Suprapubic skin (tissue), 4 donors: ENCODE data around the gene SCGB3A1. TPM values are rescaled to one million over a fixed set of nuclear protein-coding genes. Genes with fewer than 3 reads are reported as not detected.

Experiments used
- DNase-seq, 2 donors: peaks; one replicate each; pipeline ENCODE4 v3.0.0-alpha.2; 2019; ENCODE audit warnings: low spot score in 2 of 2
- H3K27ac ChIP-seq: fragments of 200-600 bp; sonication (generic); one replicate; pipeline ENCODE4 v1.5.1; 2019
- H3K27me3 ChIP-seq: fragments of 200-600 bp; sonication (generic); one replicate; pipeline ENCODE4 v1.5.1; 2019
- H3K36me3 ChIP-seq: fragments of 200-600 bp; sonication (generic); one replicate; pipeline ENCODE4 v1.5.1; 2019
- H3K4me1 ChIP-seq: fragments of 200-600 bp; sonication (generic); one replicate; pipeline ENCODE4 v1.5.1; 2019
- H3K4me3 ChIP-seq: fragments of 200-600 bp; sonication (generic); one replicate; pipeline ENCODE4 v1.5.1; 2019; ENCODE audit warnings: mild to moderate bottlenecking
- H3K9me3 ChIP-seq: fragments of 200-600 bp; sonication (generic); one replicate; pipeline ENCODE4 v1.5.1; 2019
- CTCF ChIP-seq, 2 donors: fragments of 200-600 bp in 1 of 2; fragments of 450-650 bp in 1 of 2; sonication (generic) in 1 of 2; IDR thresholded peaks; one replicate each; pipeline ENCODE4 v1.5.1; 2016 to 2019; ENCODE audit warnings: antibody characterized with exemption in 2 of 2, mild to moderate bottlenecking in 1 of 2, moderate library complexity in 1 of 2
- EP300 ChIP-seq: sonication (generic); formaldehyde crosslinking; IDR thresholded peaks from one replicate; pipeline ENCODE4 v1.6.1; 2017; ENCODE audit warnings: antibody characterized with exemption
- POLR2A ChIP-seq, 2 donors: fragments of 450-650 bp; IDR thresholded peaks; one replicate each; pipeline ENCODE4 v1.6.1; 2017; ENCODE audit warnings: antibody characterized with exemption in 2 of 2, mild to moderate bottlenecking in 2 of 2, moderate library complexity in 2 of 2
- POLR2AphosphoS5 ChIP-seq, 3 donors: sonication (generic); formaldehyde crosslinking; IDR thresholded peaks; one replicate each; pipeline ENCODE4 v1.6.1; 2017; ENCODE audit warnings: antibody characterized with exemption in 3 of 3
- WGBS: methylation state at CpG from one replicate; pipeline ENCODE4 v1.1.5; 2018; 5-methylcytosine and 5-hydroxymethylcytosine counted together
- total RNA-seq, 4 donors: library from RNA; depleted of rRNA; stranded (reverse); fragments of >200 nt; gene quantifications; one replicate each; pipeline ENCODE4 v1.1.0, GENCODE V29; 2016

The SCGB3A1 gene
- total RNA-seq, 4 donors from 2014 or later, result 2.2 to 7.8 (median 4.1) TPM; not detected in 1

GRCh38 chr5:180607861-180608571 lies 16.7 kb upstream of the SCGB3A1 start:
- no peaks in the 10 kb centered on the region for H3K9me3 ChIP-seq
- no peak for DNase-seq
- no peak overlapping the region for H3K27ac ChIP-seq
- no peaks in the 10 kb centered on the region for H3K36me3 ChIP-seq
- no peak for TF ChIP-seq CTCF (IDR thresholded peaks at IDR 0.05)
- no peak for TF ChIP-seq POLR2A (IDR thresholded peaks at IDR 0.05)
- peaks cover 9% of the 10 kb centered on the region for H3K27me3 ChIP-seq
- H3K4me1 ChIP-seq, result no peaks in the 10 kb centered on the region
- H3K4me3 ChIP-seq, result no peak overlapping the region
- WGBS, result 60% methylated on average over 18 of the region's 18 CpGs

- no peaks in the 10 kb centered on the region for H3K36me3 ChIP-seq
- H3K4me1 ChIP-seq, result no peaks in the 10 kb centered on the region
These were observed 15.0 kb upstream of the SCGB3A1 start for GRCh38 chr5:180606215-180606785.

DNA sequence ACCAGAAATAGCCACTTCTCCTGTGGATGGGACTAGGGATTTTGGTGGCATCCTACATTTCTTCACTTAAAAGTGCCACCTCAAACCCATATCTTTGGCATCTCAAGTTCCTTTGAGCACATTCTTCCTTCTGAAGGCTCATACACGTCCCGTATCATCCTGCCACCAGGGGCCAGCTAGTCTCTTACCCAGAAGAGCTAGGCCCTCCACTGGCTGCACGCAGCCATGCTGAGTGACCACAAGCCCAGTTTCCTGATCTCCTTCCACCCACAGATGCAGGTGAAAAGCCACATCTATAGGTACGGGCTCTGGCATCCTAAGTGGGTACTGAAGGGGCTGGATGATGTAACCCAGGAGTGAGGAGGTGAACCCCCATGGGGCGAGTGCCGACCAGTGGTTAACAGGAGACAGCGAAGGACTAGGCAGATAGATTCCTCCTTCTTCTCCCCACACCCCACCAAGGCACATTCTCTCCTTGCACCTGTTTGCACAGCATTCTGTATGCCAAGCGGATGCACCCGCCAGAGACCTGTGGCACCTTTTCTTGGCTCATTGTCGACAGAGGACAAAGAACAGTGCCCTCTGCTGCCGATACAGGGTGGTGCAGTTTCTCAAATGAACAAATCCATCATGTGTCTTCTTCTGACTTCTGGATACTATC lies 14.4 kb upstream of the SCGB3A1 start:
- Histone ChIP-seq H3K27me3 (peaks cover 6% of the 10 kb centered on the region), H3K4me3 (no peak overlapping the region), H3K9me3 (no peaks in the 10 kb centered on the region), H3K36me3 (no peaks in the 10 kb centered on the region), H3K4me1 (no peaks in the 10 kb centered on the region), H3K27ac (no peak overlapping the region)
- DNase-seq, result peak in 1 of 2 donors; percentile 51
- TF ChIP-seq POLR2A (IDR thresholded peaks at IDR 0.05) (no peak), CTCF (IDR thresholded peaks at IDR 0.05) (peak; percentile 3 to 69)
- 36% methylated on average over 8 of the region's 11 CpGs for whole genome bisulfite sequencing

More at GRCh38 chr5:180606215-180606785, 15.0 kb upstream of the SCGB3A1 start:
- Histone ChIP-seq H3K27ac (no peak overlapping the region), H3K9me3 (no peaks in the 10 kb centered on the region), H3K4me3 (no peak overlapping the region), H3K27me3 (peaks cover 9% of the 10 kb centered on the region)
- TF ChIP-seq EP300 (no peak), POLR2A (IDR thresholded peaks at IDR 0.05) (no peak), POLR2AphosphoS5 (IDR thresholded peaks at IDR 0.05) (no peak), CTCF (IDR thresholded peaks at IDR 0.05) (no peak)
- DNase-seq, result peak in 1 of 2 donors; percentile 40
- WGBS, result 77% methylated on average over 19 of the region's 21 CpGs

DNA sequence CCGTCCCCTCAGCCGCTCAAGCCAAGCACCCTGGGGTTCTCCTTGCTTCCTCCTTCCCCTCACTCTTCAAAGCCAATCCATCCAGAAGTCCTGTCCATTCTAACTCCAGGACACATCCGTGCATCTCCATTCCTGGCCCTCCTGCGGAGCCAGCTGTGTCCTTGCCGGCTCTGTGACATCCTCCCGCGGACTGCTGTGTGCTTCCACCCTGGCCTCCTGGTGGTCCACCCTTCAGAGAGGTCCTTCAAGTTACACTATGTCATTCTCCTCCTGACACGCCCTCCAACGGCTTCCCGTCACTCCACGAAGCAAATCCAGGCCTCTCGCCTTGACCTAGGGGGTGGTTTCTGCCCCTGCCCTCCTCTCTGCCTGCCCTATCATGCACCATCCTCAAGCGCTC lies 13.0 kb upstream of the SCGB3A1 start:
- peak in 1 of 2 donors; percentile 49 for DNase-seq
- Histone ChIP-seq H3K9me3 (no peaks in the 10 kb centered on the region), H3K4me3 (no peak overlapping the region), H3K4me1 (no peaks in the 10 kb centered on the region), H3K27me3 (peaks cover 4% of the 10 kb centered on the region), H3K36me3 (no peaks in the 10 kb centered on the region), H3K27ac (no peak overlapping the region)
- TF ChIP-seq POLR2A (IDR thresholded peaks at IDR 0.05) (no peak), EP300 (no peak), POLR2AphosphoS5 (IDR thresholded peaks at IDR 0.05) (no peak), CTCF (IDR thresholded peaks at IDR 0.05) (no peak)
- WGBS, result 82% methylated on average over 13 of the region's 13 CpGs

DNA sequence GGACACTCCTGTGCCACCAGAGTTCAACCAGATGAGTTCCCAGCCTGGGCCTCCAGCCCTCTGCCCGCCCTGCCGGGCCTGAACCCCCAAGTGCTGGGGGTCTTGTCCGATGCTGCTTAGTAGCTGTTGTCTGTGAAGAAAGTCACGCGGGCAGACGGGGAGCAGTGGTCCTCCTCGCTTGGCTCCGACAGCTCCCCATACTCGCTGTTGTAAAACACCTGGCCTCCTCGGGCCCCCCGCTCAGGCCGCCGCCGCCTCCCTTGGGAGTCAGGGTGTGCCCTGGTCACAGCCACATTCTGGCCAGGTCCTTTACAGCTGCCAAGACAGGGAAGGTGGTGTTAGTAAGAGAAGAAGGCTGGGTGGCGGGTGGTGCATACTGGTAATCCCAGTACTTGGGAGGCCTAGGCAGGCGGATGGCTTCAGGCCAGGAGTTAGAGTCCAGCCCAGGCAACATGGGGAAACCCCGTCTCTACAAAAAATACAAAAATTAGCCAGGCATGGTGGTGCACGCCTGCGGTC lies 11.8 kb upstream of the SCGB3A1 start:
- TF ChIP-seq POLR2A (IDR thresholded peaks at IDR 0.05) (no peak), POLR2AphosphoS5 (IDR thresholded peaks at IDR 0.05) (no peak), CTCF (IDR thresholded peaks at IDR 0.05) (no peak), EP300 (no peak)
- Histone ChIP-seq H3K36me3 (no peaks in the 10 kb centered on the region), H3K4me3 (no peak overlapping the region), H3K27ac (no peak overlapping the region), H3K4me1 (no peaks in the 10 kb centered on the region), H3K27me3 (no peaks in the 10 kb centered on the region), H3K9me3 (no peaks in the 10 kb centered on the region)
- DNase-seq, result peak in 1 of 2 donors; percentile 55
- 67% methylated on average over 8 of the region's 19 CpGs for WGBS
